GM15510 (cell line): ENCODE results near the gene ASXL1.

Source experiments
- POLR2A ChIP-seq: IDR thresholded peaks from 3 replicates; pipeline ENCODE4 v1.6.1; 2011; ENCODE audit warnings: borderline replicate concordance; ENCODE audit not compliant: insufficient read length; ENCODE audit errors: extremely low read depth

The ASXL1 gene

DNA sequence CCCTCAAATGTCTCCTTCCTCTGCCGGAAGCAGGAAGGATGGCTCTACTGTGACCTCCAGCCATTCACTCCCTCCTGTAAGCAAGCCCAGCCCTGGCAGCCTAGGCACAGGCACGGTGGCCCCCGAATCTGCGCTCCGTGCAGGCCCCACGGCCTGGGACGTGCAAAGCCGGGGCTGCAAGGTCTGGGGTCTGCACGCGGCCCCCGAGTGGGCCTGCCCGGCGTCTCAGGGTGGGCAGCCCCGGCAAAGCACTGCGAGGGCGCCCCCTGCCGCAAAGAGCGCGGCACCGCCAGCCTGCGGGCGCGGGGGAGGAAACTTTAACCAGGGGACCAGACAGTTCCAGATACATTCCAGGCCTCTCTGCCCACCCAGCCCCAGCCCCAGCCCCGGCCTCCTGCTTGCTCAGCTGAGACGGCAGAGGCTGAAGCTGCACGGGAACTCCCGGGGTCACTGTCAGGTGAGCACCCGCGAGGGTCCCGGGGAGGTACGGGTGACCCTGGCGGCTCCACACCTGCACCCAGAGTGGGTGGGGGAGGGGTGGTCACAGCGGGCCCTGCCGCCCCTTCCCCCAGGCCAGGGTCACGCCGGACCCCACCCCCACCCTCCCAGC, 98.8 kb downstream of the ASXL1 start:
- no peak for TF ChIP-seq POLR2A

DNA sequence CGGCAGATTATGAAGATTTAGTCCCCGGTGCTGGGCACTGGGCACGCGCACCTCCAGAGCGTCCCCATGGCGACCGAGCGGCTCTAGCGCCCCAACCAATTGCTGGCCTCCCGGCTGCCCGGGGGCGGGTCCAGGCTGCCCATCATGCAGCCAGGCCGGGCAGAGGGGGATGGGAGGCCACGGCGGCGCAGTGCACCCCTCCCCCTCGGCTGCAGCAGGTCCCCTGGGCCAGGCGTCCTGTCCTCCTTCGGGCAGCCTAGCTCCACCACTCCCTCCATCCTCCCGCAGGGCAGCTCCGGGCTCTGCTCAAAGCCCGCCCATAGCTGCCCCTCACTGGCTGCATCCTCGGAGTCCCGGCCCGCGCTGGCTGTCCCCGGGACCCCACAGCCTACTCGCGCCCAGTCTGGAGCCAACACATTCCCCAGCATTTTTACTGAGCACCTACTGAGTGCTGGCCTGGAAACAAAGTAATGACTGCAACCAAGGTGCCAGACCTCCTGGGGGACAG, 99.4 kb downstream of the ASXL1 start:
- TF ChIP-seq POLR2A = no peak

DNA sequence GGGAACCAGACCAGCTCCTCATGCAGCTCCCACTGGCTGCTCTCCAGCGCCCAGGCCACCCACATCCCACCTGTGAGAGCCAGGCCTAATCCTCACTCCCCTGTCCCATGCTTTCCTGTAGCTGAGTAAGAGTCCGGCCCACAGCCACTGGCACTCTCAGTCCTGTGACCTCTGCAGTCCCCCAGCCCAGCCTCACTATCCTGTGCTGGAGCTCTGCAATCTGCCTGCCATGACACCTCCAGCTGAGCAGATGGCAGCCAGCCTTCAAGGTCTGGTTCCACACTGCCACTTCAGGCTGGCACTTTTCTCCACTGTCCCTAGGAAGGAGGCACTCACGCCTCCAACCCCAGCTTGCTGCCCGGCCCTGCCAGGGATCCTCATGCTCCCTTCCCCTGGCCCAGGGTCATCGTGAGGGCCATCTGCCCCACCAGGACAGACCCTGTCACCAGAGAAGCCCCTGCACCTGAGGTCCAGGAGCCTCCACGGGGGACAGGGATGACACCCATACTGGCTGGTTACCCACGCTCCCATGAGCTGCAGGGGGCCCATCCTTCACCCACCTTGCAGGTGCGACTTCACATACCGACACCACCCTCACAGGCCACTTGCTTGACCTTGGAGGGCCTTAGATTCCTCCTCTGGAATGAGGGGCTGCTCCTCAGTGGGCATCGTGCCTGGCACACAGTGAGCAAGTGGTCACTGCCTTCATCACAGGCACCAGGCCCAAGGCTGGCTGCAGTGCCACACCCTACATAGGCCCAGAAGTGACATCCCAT, 100.1 kb downstream of the ASXL1 start:
- no peak for TF ChIP-seq POLR2A

DNA sequence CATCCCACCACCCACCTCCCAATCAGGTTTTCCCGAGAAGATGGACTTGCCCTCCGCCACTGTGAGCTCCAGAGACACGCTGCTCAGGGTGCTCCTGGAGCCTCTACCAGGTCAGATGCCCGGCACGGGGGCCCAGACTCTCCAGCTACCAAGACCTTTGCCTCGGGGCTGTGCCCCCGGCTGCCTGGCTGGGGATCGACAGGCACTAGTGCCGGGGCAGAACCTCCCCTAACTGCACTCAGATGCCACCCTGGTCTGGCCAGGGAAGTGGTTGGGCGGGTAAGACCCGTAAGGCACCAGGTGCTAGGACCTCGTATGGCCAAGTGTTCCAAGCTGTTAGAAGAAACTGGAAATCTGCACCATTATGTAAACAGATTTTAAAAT, 100.7 kb downstream of the ASXL1 start:
- no peak for TF ChIP-seq POLR2A

DNA sequence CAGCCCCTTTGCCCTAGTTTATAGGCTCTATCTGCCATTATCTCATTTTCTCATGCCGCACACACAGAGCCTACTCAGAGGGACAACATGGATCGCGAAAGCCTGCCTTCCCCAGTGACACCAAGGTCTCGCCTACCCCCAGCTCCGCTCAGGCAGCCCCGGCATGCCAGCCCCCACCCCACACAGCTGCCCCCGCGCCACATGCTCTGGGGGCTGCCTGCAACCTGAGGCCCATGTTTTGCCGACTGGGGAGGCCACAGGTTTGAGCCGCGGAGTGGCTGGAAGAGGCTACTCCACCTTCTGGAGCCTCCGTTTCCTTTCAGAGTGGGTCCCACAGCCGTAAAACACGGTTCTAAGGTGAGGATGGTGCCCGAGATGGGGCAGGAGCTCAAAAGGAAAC, 102.1 kb downstream of the ASXL1 start:
- no peak for TF ChIP-seq POLR2A

DNA sequence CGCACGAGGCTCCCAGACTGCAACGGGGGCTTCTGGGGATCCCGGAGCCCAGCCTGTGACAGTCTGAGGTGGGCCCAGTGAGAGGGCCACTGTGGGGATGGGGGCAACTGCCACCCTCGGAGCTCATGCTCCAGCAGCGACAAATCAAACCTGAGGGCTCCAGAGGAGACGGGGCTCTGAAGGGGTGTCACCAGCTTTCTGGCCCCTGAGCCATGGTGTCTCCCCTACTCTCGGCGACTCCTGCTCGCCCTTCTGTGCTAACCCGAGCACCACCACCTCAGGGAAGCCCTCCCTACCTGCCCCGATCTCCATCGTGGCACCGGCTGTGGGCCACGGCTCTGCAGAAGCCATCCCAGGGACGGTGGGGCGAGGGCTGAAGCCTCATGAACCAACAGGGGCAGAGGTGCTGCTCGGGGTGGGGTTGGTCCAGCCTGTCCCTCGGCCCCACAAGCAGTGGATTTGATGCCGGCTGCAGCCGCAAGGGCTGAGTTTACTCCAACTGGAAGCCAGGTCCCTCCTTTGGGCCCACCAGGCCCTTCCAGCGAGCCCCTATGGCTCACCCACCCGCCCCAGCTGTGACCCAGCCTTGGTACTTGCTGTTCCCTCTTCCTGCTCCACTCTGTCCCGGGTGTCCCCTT, 102.7 kb downstream of the ASXL1 start:
- no peak for TF ChIP-seq POLR2A

DNA sequence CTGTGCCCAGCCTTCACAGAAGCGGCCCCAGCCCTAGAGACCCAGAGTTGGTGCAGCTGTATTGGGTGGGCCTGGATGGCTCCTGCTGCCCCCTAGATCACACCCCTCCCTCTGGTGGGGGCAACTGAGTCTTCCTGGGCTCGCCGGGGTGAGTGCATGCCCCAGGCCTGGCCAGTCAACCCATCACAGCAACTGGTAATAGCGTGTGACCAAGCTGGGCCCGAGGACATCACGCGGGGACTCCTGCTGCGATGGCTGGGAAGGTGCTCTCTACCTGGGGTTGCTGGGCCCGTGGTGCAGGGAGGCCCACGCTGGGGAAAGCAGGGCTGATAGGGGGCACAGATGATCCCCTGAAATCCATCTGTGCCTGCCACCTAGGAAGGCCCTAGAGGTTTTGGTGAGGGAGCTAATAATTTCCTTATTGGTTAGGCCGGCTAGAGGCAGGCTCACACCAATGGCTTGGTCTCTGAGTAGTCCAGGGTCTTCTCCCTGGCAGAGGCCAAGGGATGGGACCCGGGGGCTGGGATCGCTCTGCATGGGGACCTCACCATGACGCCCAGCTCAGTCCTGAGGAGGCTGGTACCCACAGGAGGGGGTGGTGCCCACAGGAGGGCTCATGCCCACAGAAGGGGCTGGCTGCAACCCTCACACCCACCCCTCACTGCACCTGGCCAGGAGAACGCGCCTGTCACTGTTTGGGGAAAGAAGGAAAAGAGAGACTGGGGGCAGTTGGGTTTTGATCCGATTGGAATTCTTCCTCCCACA, 103.9 kb downstream of the ASXL1 start:
- no peak for TF ChIP-seq POLR2A

DNA sequence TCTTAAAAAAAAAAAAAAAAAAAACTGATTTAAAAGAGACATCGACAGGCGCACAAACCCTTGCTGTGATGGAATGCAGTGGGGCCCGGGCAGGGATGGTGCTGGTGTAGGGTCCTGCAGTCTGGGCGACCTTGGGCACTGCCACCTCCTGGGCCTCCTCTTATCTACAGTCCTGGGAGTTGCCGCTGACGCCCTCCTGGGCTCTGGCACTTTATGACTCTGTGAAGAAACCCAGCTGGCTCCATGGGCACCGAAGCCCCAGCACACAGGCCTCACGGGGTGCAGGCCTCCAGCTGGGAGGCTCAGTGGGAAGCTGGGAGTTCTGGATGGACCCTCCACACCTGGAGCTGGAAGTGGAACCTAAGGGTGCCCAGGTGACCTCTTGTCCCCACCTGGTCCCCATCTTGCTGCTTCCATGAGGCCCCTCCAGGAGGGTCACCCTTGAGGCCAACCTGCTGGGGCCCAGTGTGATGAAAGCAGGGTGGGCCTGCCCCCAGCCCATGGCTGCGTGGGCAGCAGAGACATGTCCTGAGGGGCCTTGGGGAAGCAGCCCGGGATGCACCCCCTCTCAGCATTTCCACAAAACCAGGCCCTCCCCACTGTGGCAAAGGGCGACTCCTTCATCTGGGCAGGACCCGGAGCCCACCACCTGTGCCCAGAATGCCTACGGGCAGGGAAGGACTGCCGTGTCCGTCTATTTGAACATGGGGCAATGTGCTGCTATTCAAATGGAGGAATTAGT, 104.9 kb downstream of the ASXL1 start:
- no peak for TF ChIP-seq POLR2A

DNA sequence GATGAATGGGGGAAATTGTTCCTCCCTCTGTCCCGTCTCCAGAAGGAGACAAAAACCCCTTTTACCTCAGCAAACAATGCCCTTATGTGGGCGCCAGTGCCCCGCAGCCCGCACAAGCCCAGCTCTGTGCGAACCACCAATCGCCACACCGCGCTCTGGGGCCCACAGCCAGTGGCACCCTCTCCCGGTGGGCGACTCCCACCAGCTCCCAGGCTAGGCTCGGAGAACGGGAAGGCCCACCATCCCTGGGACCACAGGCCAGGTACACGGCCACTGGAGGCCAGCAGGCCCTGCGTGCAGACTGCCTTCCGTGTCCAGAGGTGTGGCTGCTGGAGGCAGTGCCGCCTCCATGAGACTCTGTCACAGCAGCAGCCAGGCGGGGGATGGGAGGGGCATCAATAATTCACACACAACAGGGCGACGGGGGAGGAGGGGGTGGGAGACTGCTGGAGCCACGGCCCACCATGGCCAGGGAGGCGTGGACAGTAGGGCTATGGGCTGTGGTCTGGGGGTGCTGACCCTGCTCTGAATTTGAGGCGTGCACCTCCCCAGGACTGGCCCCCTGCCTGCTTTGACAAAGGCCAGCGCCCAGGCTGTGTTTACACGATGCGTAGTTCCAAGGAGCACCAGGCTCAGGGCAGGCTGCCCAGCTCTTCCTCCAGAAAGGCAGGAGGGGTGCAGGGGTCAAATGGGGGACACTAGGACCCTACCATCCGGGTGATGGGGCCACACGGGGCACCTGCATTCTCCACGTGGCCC, 105.7 kb downstream of the ASXL1 start:
- no peak for TF ChIP-seq POLR2A

DNA sequence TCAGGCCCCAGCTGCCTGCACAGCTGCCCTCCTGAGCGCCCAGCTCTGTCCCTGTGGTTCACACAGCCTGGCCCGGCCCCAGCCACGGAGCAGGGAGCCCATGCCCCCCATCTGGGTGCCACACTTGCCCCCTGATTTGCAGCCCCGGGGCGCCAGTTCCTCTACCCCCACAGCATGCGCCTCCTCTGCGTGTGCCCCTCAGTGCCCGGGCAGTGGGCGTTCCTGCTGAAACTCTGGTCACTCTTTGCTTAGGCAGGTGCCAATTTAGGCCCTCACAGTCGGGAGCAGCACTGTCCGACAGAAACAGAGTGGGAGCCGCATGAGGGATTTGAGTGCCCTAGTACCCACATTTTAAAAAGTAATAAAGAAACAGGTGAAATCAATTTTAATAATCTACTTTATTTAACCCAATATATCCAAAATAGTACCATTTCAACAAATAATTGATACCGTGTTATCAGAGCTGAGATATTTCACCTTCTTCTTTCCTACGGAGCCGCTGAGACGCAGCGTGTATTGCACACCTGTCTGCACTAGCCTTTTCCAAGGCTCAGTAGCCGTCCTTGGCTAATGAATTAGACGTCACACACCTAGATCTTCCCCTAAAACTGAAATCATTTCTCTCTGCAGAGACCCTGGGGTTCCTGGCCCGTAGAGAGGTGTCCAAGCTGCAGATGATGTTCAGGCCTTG, 106.4 kb downstream of the ASXL1 start:
- TF ChIP-seq POLR2A = no peak

DNA sequence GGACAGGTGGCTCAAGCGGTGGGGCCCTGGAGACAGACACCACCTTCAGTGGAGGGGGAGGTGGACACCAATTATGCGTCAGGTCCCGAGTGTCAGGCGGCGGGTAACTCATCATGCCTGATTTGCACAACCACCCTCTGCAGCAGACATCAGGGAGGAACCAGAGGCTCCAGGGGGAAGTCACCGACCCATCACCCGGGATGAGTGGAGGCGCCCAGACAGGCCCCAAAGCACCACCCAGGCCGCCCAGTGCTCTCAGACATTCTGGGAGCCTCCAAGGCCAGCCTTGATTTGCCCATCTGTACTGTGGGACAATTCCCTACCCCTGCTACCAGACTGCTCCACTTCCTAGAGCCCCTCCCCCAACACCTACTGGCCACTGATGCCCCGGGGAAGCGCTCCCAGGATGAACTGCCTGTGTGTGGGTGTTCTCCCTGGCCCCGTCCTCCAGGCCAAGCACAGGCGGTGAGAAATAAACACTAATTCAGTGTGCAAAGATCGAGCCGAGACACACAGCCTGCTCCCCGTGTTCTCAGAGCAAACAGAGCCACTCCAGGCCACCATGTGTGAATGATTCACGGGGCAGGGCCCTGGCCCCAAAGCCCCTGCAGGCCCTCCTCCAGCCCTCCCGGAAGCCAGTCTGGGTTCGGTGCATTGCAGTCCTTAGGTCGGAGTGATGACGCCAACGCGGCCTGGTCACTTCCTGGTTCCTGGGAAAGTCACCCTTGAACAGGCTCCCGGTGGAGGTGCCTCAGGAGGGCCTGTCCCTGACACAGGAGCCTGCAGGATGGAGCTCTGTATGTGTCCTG, 107.2 kb downstream of the ASXL1 start:
- TF ChIP-seq POLR2A = no peak
